Stimulated activated naive CD4-positive, alpha-beta T cell treated with Interleukin-2 at 50 U/mL for 16 hours (primary cell): ENCODE results near the gene GPC6.

Experiments
- DNase-seq: peaks from one replicate; lab custom pipeline; 2025; lab: John Stamatoyannopoulos, UW

Gene GPC6

DNA sequence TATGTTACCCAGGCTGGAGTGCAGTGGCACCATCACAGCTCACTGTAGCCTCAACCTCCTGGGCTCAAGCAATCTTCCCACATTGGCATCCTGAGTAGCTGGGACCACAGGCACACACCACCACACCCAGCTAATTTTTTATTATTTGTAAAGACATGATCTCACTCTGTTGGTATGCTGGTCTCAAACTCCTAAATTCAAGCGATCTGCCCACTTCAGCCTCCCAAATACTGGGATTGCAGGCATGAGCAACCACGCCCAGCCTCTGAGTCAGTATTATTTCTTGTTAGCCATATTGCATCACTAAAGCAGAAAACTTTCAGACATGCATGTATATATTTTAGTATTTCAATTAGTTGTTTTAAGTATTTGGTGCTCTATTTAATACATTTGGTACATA is 376.4 kb downstream of the GPC6 start:
- DNase-seq: no peak

DNA sequence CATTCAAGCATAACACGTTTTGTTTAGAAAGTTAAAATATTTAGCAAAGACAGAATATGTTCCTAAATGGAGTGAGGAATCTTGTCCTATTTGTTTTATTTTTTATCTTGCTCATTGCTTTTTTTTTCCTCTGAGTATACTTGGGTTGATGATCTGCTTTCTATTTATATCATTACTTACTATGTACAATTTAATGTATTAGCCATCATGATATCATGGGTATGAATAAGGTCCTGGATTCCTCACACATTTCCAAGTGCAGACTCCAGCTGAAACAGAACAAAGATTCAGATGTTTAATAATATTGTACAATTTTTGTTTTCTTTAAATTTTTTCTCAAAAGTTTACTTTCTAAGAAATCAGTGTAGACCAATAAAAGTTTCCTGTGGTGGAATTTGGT is 388.2 kb downstream of the GPC6 start:
- no peak for DNase-seq

DNA sequence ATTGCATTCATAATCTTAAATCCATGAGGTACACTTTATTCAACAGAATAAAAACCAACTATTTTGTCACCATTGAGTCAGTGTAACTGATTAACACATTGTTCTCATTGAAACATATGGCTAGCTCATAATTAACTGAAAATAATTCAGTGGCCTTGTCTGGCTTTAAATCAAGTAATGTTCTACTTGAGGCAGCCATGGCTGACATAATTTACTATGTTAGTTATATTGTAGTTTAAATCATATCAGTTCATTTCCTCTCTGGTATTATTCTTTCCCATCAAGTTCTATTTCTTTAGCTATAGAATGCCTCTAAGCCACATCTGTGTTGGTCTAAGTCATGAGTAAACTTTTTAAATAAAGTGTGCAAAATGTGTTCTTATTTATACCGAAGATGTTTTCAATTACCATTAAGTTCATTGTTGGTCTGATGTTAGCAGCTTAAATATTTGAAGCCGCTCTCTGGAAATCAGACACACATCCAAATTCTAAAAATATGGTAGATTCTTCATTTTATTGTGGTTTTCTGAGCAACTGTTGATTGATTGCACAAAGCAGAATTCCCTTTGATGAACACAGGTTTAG is 393.7 kb downstream of the GPC6 start:
- DNase-seq: no peak

DNA sequence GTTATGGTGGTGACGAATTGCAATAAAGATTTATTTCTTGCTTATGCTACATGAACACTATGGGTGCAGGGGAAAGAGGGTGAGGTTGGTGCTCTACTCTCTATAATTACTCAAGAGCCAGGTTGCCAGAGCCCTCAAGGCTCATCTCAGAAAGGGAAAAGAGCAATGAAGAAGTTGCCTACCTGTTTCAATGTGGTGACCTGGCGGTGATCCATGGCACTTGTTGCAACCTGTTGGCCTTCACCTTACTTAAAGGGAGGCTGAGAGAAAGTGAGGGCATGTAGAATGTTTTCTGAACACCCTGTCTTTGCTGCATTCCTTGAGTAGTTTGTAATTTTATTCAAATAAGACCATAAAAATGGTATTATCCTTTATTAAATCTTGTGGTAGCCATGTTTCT is 394.4 kb downstream of the GPC6 start:
- no peak for DNase-seq

DNA sequence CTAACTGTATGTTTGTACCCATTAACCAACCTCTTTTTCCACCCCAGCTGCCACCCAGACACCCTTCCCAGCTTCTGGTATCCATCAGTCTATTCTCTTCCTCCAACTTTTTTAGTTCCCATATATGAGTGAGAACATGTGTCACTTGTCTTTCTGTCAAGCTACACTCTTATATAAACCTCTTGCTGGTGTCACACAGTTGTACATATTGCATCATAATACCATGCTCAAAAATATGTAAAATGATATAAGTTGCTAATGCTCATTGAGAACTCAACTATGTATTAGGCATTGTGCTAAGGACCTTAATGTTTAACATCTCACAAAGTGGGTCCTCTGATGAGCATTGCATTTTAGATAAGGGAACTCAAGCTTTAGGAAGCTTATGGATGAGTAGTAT is 395.4 kb downstream of the GPC6 start:
- no peak for DNase-seq

DNA sequence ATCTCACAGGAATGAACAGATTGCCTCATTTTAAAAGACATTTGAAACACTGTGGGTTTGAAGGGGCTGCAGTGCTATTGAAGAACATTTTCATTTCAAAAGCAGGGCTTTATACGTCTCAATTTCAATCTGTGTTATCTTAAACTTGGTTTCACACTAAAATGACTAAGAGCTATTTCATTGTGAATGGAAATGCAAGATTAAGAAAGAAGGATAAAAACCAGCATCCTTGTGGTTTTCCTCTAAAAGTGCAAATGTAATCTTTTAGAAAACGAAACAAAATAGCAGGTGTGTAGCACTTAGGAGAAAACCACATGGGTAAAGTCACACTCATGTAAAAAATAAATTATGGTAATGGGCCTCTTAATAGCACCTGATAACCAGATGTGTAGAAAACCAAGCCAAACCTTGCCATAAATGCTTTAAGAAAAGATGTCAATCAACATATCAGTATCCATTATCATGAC is 397.7 kb downstream of the GPC6 start:
- no peak for DNase-seq

DNA sequence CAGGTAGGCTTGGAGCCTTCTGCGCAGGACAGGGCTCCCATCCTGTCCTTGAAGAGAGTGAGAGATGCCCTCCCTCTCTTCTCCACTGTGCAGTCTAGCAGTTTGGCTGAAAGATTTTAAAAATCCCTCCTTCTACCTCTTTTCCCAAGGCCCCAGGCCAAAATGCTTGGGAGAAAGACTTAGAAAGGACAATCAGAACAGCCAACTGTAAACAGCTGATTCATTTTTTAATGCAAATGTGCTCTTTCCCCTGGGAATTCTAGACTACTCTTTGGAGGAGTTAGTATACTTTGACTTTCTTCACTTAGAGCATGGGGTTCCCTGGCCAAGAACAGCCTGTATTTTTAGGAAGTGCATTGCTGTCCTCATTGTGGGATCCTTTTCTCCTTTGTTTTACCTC is 398.9 kb downstream of the GPC6 start:
- no peak for DNase-seq

DNA sequence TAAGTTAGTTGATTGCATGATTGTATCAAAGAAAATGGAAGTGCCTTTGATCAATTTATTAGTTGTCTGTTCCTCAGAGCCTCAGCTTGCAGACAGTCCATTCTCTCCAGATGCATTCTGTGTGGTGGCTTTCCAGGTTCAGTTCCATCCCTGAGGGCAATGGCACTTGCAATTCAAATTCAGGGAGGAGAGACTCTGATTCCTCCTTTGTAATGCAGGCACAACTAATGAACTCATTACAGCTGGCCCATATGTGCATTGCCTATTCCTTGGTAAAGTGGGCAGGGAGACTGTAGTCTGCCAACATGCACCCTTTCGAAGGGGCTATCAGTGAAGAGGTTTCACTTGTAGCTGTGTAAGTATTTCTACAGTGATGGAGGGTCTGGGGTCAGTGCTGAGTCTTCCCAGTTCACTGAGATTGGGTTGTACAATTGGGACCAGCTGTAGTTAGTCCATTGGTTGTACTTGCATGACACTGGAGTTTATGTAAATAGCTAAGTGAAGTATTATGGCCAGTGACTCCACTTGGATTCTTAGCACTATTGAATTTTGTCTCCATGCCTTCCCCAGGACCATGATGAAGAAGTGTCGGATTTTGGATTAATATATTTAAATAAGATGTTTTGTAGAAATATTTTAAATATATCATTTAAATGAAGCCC is 401.7 kb downstream of the GPC6 start:
- DNase-seq: no peak

DNA sequence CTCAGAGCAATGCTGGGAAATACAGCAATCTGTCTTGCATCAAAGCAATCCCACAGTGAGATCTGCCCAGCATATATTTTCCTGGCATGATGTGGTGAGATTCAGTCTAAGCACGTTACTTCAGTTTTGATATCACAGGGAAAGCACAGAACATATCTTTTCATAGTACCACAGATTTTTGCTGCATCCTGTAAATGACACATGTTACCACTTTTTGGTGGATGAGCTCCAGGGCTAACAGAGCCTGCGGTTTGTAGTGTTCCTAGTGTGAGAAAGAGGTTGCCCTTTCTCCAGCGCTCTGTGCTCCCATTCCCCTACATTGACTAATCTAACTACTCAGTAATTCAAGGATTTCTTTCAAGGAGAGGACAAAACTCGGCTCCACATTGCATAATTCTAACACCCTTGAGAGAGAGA is 409.0 kb downstream of the GPC6 start:
- DNase-seq: no peak

DNA sequence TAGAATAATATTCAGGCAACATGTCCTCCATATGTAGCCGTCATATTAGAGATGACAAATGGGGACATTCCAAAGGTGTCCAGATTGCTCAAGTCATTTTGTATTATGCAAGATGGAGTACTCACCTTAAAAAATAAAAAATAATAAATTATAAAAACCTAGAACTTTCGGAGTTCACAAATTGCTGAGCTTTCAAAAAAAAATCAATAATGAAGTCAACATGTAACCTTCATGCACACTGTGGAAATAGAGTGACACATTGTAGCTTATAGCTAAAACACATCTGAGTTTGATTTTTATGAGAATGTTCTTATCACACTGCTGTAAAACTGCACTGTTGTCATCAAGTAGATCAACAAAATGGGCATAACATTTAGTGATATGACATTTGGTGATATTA is 411.2 kb downstream of the GPC6 start:
- no peak for DNase-seq

DNA sequence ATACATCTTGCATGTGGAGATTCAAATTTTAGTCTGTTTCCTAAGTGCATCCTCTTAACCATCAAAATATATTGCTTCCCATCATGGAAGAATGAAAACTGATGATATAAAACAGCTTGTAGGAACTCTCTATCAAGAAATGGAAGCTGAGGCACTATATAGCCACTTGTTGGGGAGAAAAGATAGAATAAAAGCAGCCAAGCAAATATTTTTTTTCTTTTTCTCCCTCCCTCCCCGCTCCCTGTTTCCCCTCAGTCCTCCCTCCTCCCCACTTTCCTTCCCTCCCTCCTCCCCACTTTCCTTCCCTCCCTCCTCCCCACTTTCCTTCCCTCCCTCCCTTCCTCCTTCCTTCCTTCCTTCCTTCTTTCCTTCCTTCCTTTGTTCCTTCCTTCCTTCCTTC is 413.8 kb downstream of the GPC6 start:
- no peak for DNase-seq

DNA sequence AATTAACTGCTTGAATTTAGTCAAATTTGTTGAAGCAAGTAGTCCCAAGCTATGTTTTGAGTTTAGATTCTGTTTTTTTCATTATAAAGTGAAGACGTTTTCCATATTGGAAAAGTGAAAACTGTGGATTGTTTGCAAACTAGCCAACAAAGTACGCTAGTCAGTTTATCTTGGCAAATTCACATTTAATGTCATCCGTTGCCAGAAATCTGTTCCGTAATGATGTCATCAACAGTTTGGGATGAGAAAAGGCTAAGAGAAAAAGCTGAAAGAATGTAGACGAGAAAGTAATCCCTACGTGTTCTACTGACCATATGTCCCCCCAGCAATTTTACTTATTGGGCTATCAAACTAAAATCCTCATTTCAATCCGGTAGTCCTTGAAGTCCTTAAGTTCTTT is 419.6 kb downstream of the GPC6 start:
- DNase-seq: no peak

DNA sequence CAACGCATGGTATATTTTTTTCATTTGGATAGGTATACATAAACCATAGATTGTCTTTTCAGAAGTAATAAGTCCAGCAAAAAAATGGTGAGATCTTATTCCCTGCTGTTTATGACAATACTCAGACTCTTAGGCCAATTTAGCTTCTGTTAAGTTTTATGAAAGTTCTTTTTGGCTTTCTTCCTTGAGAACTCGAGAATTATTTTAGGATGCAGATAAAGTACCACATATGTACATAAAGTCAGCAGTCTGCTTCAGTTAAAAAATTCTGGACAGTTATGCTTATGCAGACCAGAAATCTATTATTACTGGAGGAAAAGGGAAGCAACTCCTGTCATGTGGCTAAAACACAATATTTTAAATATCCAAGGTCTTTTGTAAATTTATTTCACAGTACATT is 422.9 kb downstream of the GPC6 start:
- DNase-seq: no peak

DNA sequence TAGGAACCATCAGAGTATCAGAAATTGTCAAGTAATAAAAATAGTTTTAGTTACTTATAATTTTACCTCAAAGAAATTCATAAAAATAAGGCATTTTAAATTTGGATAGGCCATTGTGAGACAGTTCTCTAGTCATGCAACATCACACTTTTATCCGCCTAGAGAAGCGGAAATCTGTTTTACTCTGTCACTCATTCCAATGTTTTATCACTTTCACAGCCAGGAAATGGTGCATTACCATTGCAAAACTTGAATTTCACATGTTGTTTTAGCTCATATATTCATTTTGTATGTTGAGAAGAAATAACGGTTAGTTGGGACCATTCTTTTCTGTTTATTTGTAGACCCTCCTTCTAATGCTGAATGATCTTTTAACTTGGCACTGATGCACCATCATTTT is 427.2 kb downstream of the GPC6 start:
- DNase-seq: no peak

DNA sequence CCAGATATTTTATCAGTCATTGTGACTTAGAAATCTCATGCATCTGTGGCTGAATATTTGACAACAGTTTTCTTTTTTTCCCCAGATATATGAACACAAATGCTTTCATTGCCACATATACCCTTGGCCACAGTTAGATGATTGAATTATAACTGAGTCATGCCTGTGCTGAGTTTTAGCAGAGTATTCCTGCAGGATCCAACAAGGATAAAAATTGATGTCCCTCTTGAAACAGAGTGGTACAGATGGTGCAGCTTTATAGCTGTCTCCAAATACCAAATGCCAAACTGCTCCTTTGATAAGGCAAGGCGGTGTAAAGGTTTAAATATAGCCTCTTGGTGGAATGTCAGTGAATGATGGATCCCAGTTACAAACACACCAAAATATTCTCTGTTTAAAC is 428.5 kb downstream of the GPC6 start:
- no peak for DNase-seq

DNA sequence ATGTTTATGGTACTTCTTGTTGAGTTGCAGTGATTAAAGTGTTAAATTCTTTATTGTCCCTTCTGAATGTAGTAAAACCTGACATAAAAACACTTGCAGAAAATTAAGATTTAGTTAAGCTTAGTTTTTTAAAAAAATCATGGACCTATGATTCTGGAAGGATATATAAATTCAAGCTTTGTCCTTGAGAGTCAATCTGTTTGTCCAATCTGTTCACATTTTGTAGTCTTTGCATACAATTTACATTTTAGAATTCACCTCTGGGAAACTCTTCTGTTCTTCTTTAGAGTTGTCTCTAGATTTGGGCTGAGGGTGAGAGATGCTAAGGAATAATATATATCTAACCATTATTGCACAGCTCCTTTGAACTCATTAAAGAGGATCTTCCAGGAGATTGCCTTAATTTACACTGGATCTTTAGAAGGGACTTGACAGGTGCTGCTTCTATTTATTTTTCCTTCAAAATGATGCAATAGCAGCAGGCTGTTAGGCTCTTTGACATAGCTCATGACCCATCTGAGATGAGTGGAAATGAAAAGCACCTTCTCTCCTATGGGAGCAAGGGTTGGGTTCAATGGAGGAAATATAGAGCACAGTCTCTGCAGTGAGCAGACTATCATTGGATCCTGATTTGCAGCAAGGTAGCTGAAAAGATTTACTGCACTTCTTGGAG is 433.9 kb downstream of the GPC6 start:
- DNase-seq: no peak

DNA sequence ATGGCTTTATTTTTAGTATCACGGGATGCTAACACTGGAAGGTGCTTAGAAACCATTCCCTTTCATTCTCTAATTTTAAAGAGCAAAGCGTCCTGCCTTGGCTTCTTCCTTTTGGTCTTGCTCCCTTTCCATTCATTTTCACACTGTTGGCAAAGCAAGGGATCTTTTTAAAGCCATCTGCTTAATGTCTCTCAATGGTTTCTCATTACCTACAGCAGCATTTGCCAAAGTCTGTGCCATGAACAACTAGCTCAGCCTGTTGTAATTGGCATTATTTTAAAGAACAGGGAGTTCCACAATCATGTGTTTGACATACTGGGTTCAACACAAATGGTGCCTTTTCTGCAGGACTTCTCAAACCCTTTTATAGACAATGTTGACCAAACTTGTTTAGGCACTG is 444.3 kb downstream of the GPC6 start:
- DNase-seq: no peak

DNA sequence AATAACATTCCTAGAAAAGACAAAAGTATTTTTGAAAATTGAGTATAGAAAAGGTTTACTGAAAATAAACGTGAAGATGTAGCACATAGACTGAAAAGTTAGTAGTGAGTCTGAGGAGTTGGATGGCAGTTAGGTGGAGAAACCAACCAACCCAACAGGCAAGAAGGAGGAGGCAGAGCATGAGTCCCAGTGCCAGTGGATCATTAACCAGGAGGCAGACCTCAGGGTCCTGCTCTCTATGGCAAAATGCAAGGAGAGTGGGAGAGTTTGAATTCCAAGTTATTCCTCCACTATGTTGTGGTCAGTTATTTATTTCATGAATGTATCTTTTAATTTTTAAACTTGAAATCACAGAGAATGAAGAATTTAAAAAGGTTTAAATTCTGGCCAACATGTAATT is 446.4 kb downstream of the GPC6 start:
- DNase-seq: no peak

DNA sequence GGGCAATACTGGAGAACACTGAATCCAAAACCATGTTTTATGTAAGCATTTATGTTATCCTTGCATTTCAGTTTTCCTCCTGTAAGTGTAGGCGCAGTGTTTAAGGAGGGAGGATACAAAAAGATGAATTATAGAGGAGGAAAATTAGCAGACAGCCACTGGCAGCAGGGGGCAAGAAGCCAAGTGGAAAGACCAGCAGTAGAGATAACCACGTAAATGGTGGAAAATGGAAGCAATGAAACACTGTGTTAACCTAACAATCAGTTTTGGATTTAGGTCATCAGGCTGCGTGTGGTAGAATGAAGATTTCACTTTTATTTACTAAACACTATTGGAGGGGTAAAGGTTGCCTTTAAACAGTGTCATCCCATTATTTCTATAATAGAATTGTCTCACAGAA is 447.3 kb downstream of the GPC6 start:
- no peak for DNase-seq

DNA sequence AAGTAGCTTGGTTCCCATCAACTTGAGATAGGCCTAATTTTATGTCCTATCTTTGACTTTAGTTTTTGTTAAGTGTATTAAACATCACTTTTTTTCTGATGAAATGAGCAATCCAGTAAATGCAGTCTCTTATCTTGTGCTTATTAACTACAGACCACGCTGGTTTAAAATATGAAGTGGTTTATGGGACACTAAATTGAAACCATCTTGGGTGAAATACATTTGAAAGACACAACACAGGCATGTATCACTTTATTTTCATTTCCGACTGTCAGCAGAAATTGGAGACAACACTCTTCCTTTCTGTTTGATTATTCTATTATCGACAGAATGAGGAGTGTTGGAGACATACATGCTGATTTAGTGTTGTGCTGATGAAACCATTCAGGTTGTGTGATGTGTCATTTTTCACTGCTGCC is 447.7 kb downstream of the GPC6 start:
- no peak for DNase-seq

DNA sequence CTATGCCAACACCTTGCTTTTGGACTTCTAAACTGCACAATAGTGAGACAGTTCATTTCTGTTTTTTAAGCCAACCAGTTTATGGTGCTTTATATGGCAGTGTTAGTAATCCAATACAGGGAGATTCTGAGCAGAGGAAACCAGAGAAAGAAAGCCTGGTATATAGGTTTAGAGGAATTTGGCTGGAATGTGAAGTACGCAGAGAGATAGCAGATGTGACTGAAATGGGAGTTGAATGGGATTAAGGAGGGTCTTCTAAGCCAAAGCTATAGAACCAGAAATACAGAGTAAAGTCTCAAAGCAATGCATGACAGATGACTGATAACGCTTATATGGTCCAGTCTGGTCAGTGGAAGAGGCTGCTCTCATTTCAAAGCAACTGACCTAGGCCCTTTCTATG is 453.7 kb downstream of the GPC6 start:
- no peak for DNase-seq

DNA sequence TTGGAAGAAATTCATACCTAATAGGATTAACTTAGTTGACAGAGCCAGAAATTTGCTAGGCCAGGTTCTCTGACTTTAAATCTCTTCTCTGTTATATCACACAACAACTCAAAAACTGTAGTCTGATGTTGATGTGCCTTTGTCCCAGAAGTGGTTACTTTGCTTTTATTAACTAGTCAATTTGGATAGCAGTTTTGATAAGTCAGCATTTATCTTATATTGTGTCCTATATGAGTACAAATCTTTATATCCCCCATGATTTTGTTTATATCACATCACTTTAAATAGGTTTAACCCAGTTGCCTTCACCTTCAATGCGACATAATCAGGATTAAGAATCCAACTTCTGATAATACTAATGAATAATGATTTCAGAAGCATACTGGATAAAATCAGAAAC is 459.3 kb downstream of the GPC6 start:
- no peak for DNase-seq

DNA sequence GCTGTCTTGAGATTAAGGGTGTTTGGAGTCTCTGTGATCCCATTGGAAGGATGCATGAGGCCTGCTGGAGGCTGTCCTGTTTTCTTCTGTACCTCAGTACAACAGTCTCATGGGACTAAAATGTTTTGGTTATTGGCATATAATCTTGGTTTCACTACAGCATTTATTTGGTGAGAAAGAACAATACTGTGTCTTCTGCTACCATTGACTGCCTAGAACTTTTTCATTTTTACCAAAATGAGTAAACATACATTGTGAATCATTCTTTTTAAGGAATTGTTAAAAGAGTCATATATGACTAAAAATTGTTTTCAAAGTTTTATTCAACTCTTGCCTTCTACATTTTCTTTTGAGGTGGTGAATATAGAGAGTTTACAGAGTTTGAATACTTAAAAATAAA is 459.8 kb downstream of the GPC6 start:
- DNase-seq: no peak

DNA sequence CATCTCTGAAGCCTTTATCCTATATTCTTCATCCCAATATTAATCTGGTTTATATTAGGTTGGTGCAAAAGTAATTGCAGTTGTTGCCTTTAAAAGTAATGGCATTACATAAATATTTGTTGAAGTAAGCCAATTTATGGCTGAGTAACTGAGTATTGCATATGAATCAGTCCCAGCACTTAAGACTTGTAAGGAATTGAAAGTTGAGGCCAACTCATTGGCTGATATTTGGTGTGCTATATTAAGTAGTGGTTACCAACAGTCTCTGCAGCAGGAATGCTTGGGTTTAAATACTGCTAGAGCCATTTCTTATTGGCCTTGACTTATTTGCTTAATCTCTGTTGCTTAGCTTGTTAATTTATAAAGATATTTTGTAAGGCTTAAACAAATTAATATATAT is 460.7 kb downstream of the GPC6 start:
- DNase-seq: no peak
